Gastroesophageal sphincter (tissue), 4 donors: ENCODE data around the gene STOML2. TPM values are rescaled to one million over a fixed set of nuclear protein-coding genes. Genes with fewer than 3 reads are reported as not detected.

Experiments
- ATAC-seq: fragments of 150-250 bp; one replicate; pipeline ENCODE4 v1.9.1; 2016; ENCODE audit warnings: mild to moderate bottlenecking, moderate library complexity
- H3K27ac ChIP-seq, 4 donors: fragments of 200-600 bp; sonication (generic) in 3 of 4; 1 replicate in 3 of 4; 2 replicates in 1 of 4; pipeline ENCODE4 v1.5.1; 2016 to 2019
- H3K27me3 ChIP-seq: fragments of 200-600 bp; sonication (generic); one replicate; pipeline ENCODE4 v1.5.1; 2019
- H3K36me3 ChIP-seq, 2 donors: fragments of 200-600 bp; sonication (generic); one replicate each; pipeline ENCODE4 v1.5.1; 2019; ENCODE audit warnings: control low read depth in 1 of 2
- H3K4me1 ChIP-seq, 3 donors: fragments of 200-600 bp; sonication (generic); 1 replicate in 2 of 3; 2 replicates in 1 of 3; pipeline ENCODE4 v1.5.1; 2016 to 2019; ENCODE audit warnings: control low read depth in 2 of 3
- H3K4me3 ChIP-seq, 2 donors: fragments of 200-600 bp; sonication (generic); one replicate each; pipeline ENCODE4 v1.5.1; 2019; ENCODE audit warnings: mild to moderate bottlenecking in 1 of 2, moderate library complexity in 1 of 2
- H3K9me3 ChIP-seq, 3 donors: fragments of 200-600 bp; sonication (generic); one replicate each; pipeline ENCODE4 v1.5.1; 2017 to 2019; ENCODE audit warnings: control low read depth in 2 of 3
- CTCF ChIP-seq, 4 experiments: fragments of 200-600 bp in 2 of 4; fragments of 450-650 bp in 2 of 4; sonication (generic) in 1 of 4; IDR thresholded peaks; one replicate each; pipeline ENCODE4 v1.5.1; 2017 to 2019; ENCODE audit warnings: antibody characterized with exemption in 4 of 4, mild to moderate bottlenecking in 2 of 4, moderate library complexity in 2 of 4
- EP300 ChIP-seq: sonication (generic); formaldehyde crosslinking; IDR thresholded peaks from one replicate; pipeline ENCODE4 v1.6.1; 2017; ENCODE audit warnings: antibody characterized with exemption, mild to moderate bottlenecking
- POLR2A ChIP-seq, 2 donors: fragments of 450-650 bp; IDR thresholded peaks; one replicate each; pipeline ENCODE4 v1.6.1; 2017; ENCODE audit warnings: antibody characterized with exemption in 2 of 2, mild to moderate bottlenecking in 2 of 2, moderate library complexity in 1 of 2
- POLR2AphosphoS5 ChIP-seq: sonication (generic); formaldehyde crosslinking; IDR thresholded peaks from one replicate; pipeline ENCODE4 v1.6.1; 2017; ENCODE audit warnings: antibody characterized with exemption
- WGBS, 2 donors: methylation state at CpG; one replicate each; pipeline ENCODE4 v1.1.5; 2018; ENCODE audit warnings: low coverage in 1 of 2; 5-methylcytosine and 5-hydroxymethylcytosine counted together
- total RNA-seq, 4 donors: library from RNA; depleted of rRNA; stranded (reverse); fragments of >200 nt; gene quantifications; one replicate each; pipeline ENCODE4 v1.1.0, GENCODE V29; 2016

Gene STOML2
- total RNA-seq, 4 donors from 2014 or later: 96.0 to 123 (median 110) TPM

- TF ChIP-seq POLR2A (IDR thresholded peaks at IDR 0.05) (no peak), EP300 (no peak), CTCF (IDR thresholded peaks at IDR 0.05) (no peak), POLR2AphosphoS5 (no peak)
- H3K4me3 ChIP-seq: no peak overlapping the region
- H3K9me3 ChIP-seq: no peaks in the 10 kb centered on the region
- H3K27me3 ChIP-seq: no peaks in the 10 kb centered on the region
- ATAC-seq: no peak
- 75 to 100% methylated on average over 1 to 2 of the region's 7 CpGs for WGBS, 2 donors
- H3K4me1 ChIP-seq: peaks cover 0 to 47% (median 24%) of the 10 kb centered on the region in 3 donors
- H3K36me3 ChIP-seq: peaks cover 0 to 52% of the 10 kb centered on the region in 2 donors
- no peak overlapping the region for H3K27ac ChIP-seq
Observed at GRCh38 chr9:35106343-35106730, 3.4 kb upstream of the STOML2 start.

- Histone ChIP-seq H3K4me3 (no peak overlapping the region), H3K4me1 (peaks cover 0 to 49% (median 24%) of the 10 kb centered on the region in 3 donors), H3K36me3 (peaks cover 0 to 58% of the 10 kb centered on the region in 2 donors), H3K9me3 (no peaks in the 10 kb centered on the region), H3K27me3 (no peaks in the 10 kb centered on the region), H3K27ac (no peak overlapping the region)
- WGBS, 2 donors: 86% methylated on average over 4 of the region's 13 CpGs; no CpG with 5 or more reads in 1 of the 2 donors
- no peak for TF ChIP-seq CTCF (IDR thresholded peaks at IDR 0.05)
- no peak for TF ChIP-seq POLR2AphosphoS5
- TF ChIP-seq POLR2A (IDR thresholded peaks at IDR 0.05): no peak
- TF ChIP-seq EP300: no peak
- ATAC-seq: no peak
Observed at GRCh38 chr9:35105571-35106342, 2.8 kb upstream of the STOML2 start.

- Histone ChIP-seq H3K36me3 (peaks cover 0 to 64% of the 10 kb centered on the region in 2 donors), H3K4me1 (peaks cover 0 to 43% (median 17%) of the 10 kb centered on the region in 3 donors), H3K27me3 (no peaks in the 10 kb centered on the region), H3K4me3 (no peak overlapping the region), H3K9me3 (no peaks in the 10 kb centered on the region), H3K27ac (no peak overlapping the region)
- no peak for ATAC-seq
- WGBS, 2 donors: 74 to 88% methylated on average over 3 to 5 of the region's 12 CpGs
- TF ChIP-seq POLR2AphosphoS5 (no peak), CTCF (IDR thresholded peaks at IDR 0.05) (no peak), EP300 (no peak), POLR2A (IDR thresholded peaks at IDR 0.05) (no peak)
Observed at GRCh38 chr9:35105126-35105525, 2.2 kb upstream of the STOML2 start.

GRCh38 chr9:35104586-35104985, 1.7 kb upstream of the STOML2 start:
- ATAC-seq: no peak
- Histone ChIP-seq H3K4me1 (peaks cover 0 to 38% (median 17%) of the 10 kb centered on the region in 3 donors), H3K9me3 (no peaks in the 10 kb centered on the region), H3K4me3 (no peak overlapping the region), H3K36me3 (peaks cover 0 to 70% of the 10 kb centered on the region in 2 donors), H3K27me3 (no peaks in the 10 kb centered on the region), H3K27ac (peak overlapping the region in 2 of 4 donors; percentile 88 to 91)
- WGBS, 2 donors: 89 to 93% methylated on average over 3 of the region's 4 CpGs
- TF ChIP-seq POLR2A (IDR thresholded peaks at IDR 0.05): no peak

- Histone ChIP-seq H3K27ac (peak overlapping the region; percentile 51 to 92 (median 90)), H3K4me1 (peaks cover 0 to 31% (median 17%) of the 10 kb centered on the region in 3 donors), H3K4me3 (peak overlapping the region; percentile 54 to 82), H3K27me3 (no peaks in the 10 kb centered on the region), H3K36me3 (peaks cover 0 to 73% of the 10 kb centered on the region in 2 donors), H3K9me3 (no peaks in the 10 kb centered on the region)
- 29 to 65% methylated on average over 3 to 4 of the region's 5 CpGs for WGBS, 2 donors
- no peak for ATAC-seq
- TF ChIP-seq POLR2AphosphoS5 (no peak), POLR2A (IDR thresholded peaks at IDR 0.05) (no peak), CTCF (IDR thresholded peaks at IDR 0.05) (no peak), EP300 (no peak)
Observed at GRCh38 chr9:35103660-35104191, 795 bp upstream of the STOML2 start.
